Thyroid gland (tissue), 4 donors: Measurements from ENCODE around the gene STMP1. TPM values are rescaled to one million over a fixed set of nuclear protein-coding genes. Genes with fewer than 3 reads are reported as not detected.

Experiments used
- DNase-seq, 2 donors: peaks; one replicate each; pipeline ENCODE4 v3.0.0-alpha.2; 2019
- H3K27ac ChIP-seq, 3 donors: fragments of 200-600 bp; sonication (generic); 1 replicate in 2 of 3; 2 replicates in 1 of 3; pipeline ENCODE4 v1.5.1; 2016 to 2019; ENCODE audit warnings: mild to moderate bottlenecking in 1 of 3, moderate library complexity in 1 of 3
- H3K27me3 ChIP-seq: fragments of 200-600 bp; sonication (generic); one replicate; pipeline ENCODE4 v1.5.1; 2019
- H3K36me3 ChIP-seq, 2 donors: fragments of 200-600 bp; sonication (generic); one replicate each; pipeline ENCODE4 v1.5.1; 2016 to 2019
- H3K4me1 ChIP-seq, 2 donors: fragments of 200-600 bp; sonication (generic); one replicate each; pipeline ENCODE4 v1.5.1; 2017 to 2019
- H3K4me3 ChIP-seq, 3 donors: fragments of 200-600 bp; sonication (generic); replicated peaks in 1 of 3; 1 replicate in 2 of 3; 2 replicates in 1 of 3; pipeline ENCODE4 v1.5.1; 2016; ENCODE audit warnings: mild to moderate bottlenecking in 1 of 3
- H3K9me3 ChIP-seq: fragments of 200-600 bp; sonication (generic); one replicate; pipeline ENCODE4 v1.5.1; 2017
- CTCF ChIP-seq, 6 experiments: fragments of 200-600 bp in 3 of 6; fragments of 450-650 bp in 3 of 6; sonication (generic) in 3 of 6; IDR thresholded peaks; one replicate each; pipeline ENCODE4 v1.5.1; 2016 to 2019; ENCODE audit warnings: antibody characterized with exemption in 6 of 6, mild to moderate bottlenecking in 2 of 6, inconsistent platforms in 1 of 6, moderate library complexity in 1 of 6
- POLR2A ChIP-seq, 2 donors: fragments of 450-650 bp; IDR thresholded peaks; one replicate each; pipeline ENCODE4 v1.6.1; 2017; ENCODE audit warnings: antibody characterized with exemption in 2 of 2, mild to moderate bottlenecking in 2 of 2, moderate library complexity in 1 of 2
- WGBS, 2 donors: methylation state at CpG; one replicate each; pipeline ENCODE4 v1.1.5; 2017; 5-methylcytosine and 5-hydroxymethylcytosine counted together
- intact Hi-C: fragments of 100-400 bp; cut with DNase I; formaldehyde crosslinking; loops from one replicate; pipeline ENCODE4 v1.15.1; 2023
- total RNA-seq, 4 donors: library from RNA; depleted of rRNA; stranded (reverse); fragments of >200 nt; gene quantifications; one replicate each; pipeline ENCODE4 v1.2.3, GENCODE V29; 2016

STMP1 gene
- total RNA-seq, 4 donors from 2014 or later, result 28.2 to 42.2 (median 38.6) TPM

- H3K4me1 ChIP-seq, result peaks cover 0 to 3% of the 10 kb centered on the region in 2 donors
- DNase-seq, result no peak
- H3K27me3 ChIP-seq, result no peaks in the 10 kb centered on the region
- WGBS, 2 donors, result 97 to 98% methylated on average over 2 of the region's 2 CpGs
- no peak overlapping the region for H3K4me3 ChIP-seq
- intact Hi-C loops, result no loop called here
- no peak for TF ChIP-seq POLR2A (IDR thresholded peaks at IDR 0.05)
- TF ChIP-seq CTCF (IDR thresholded peaks at IDR 0.05), result no peak
- no peaks in the 10 kb centered on the region for H3K36me3 ChIP-seq
- H3K27ac ChIP-seq, result no peak overlapping the region
- no peaks in the 10 kb centered on the region for H3K9me3 ChIP-seq
Measured at GRCh38 chr7:135718219-135718618, 55.9 kb downstream of the STMP1 start.

DNA sequence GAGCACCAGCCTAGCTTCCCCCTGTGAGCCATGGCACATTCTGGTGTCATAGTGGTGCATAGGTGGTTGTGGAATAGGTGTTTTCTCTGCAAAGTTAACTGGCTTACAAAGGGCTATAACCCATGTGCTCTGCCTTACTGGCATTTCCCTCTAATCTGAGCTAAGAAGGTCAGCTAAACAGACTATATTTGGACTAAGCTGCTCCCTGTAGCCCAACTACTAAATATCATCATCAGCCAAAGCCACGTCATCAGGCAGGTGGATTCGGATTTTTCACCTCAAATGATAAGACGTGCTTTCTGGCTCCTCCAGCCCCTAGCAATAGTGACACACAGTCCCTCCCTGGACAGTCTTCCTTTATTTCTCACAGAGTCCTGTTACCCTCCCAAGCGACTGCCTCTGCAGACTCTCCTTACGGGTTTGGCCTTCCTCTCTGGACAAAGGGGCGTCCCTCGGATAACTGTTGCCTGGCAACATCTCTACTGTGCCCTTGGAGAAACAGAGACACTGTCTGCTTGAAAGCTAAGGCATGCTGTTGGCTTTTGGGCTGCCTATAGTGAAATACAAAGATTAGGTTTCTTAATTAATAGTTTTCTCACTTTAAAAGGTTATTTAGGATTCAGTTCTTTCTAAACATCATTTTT, 56.6 kb downstream of the STMP1 start:
- no peak for DNase-seq
- intact Hi-C loops, result no loop called here
- Histone ChIP-seq H3K27ac (no peak overlapping the region), H3K36me3 (no peaks in the 10 kb centered on the region), H3K4me3 (no peak overlapping the region), H3K9me3 (no peaks in the 10 kb centered on the region), H3K27me3 (no peaks in the 10 kb centered on the region), H3K4me1 (peaks cover 0 to 3% of the 10 kb centered on the region in 2 donors)
- WGBS, 2 donors, result 73 to 83% methylated on average over 7 of the region's 7 CpGs
- TF ChIP-seq CTCF (IDR thresholded peaks at IDR 0.05), result no peak
- no peak for TF ChIP-seq POLR2A (IDR thresholded peaks at IDR 0.05)

GRCh38 chr7:135719688-135720087, 57.4 kb downstream of the STMP1 start:
- Histone ChIP-seq H3K4me3 (no peak overlapping the region), H3K4me1 (peaks cover 0 to 3% of the 10 kb centered on the region in 2 donors), H3K9me3 (no peaks in the 10 kb centered on the region), H3K36me3 (no peaks in the 10 kb centered on the region), H3K27me3 (no peaks in the 10 kb centered on the region), H3K27ac (no peak overlapping the region)
- TF ChIP-seq POLR2A (IDR thresholded peaks at IDR 0.05), result no peak
- TF ChIP-seq CTCF (IDR thresholded peaks at IDR 0.05), result no peak
- intact Hi-C loops, result no loop called here
- DNase-seq, result no peak
- 56 to 79% methylated on average over 2 of the region's 2 CpGs for WGBS, 2 donors

DNA sequence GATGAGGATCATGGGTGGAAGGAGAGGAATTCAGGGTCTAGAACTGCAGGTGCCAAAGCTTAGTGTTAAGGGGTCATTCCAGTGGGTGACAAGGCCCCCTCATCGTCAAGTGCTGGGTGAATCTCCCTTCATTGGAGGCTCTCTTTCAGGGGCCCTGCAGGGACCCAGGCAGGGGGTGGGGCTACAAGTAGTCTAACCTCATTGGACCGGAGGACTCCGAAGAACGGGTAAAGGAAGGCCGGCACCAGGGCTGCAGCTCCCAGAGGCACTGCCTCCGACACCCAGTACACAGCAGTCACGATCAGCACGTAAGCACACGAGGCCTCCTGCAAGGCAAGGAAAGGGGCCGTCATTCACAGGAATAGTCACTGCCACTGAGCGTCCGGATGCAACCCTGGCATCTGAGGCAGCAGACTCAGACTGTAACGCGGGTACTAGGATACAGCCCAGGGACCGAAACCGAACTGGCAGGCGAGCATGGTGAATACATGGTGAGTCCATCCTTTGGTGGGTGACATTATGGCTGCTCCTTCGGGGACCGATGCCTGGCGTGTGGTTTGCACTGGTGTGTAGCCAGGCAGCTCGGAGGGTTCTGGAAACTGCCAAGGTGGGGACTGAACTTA, 59.0 kb downstream of the STMP1 start:
- Histone ChIP-seq H3K36me3 (no peaks in the 10 kb centered on the region), H3K9me3 (no peaks in the 10 kb centered on the region), H3K4me3 (no peak overlapping the region), H3K27ac (no peak overlapping the region), H3K4me1 (peaks cover 0 to 3% of the 10 kb centered on the region in 2 donors), H3K27me3 (no peaks in the 10 kb centered on the region)
- intact Hi-C loops, result no loop called here
- WGBS, 2 donors, result 93 to 94% methylated on average over 15 to 21 of the region's 21 CpGs
- no peak for TF ChIP-seq CTCF (IDR thresholded peaks at IDR 0.05)
- no peak for TF ChIP-seq POLR2A (IDR thresholded peaks at IDR 0.05)
- no peak for DNase-seq

DNA sequence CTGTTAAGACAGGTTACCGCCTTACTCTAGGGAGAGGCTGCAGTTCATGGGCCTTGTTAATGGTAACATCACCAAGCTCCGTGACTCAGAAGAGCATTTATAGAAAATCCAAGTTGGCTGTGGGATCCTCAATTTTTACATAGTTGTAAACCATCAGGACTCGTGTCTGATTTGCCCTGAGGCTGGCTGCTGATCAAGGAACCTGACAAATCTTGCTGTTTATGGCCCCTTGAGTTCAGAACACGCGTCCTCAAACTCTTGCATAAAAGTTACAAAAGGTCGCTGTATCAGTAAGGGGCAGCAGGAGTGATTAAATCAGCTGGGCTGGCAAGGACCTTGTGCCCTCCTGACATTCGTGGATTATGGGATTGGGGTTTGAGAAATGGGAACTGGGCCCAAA, 61.1 kb downstream of the STMP1 start:
- TF ChIP-seq POLR2A (IDR thresholded peaks at IDR 0.05), result no peak
- TF ChIP-seq CTCF (IDR thresholded peaks at IDR 0.05), result no peak
- WGBS, 2 donors, result 88 to 89% methylated on average over 7 of the region's 7 CpGs

More for the DNA sequence above, 61.1 kb downstream of the STMP1 start:
- Histone ChIP-seq H3K36me3 (no peaks in the 10 kb centered on the region), H3K27ac (no peak overlapping the region), H3K4me3 (no peak overlapping the region), H3K27me3 (no peaks in the 10 kb centered on the region), H3K9me3 (no peaks in the 10 kb centered on the region), H3K4me1 (no peaks in the 10 kb centered on the region)
- intact Hi-C loops, result no loop called here
- DNase-seq, result no peak
